GM23248 (cell line): ENCODE results near the gene ZNF576. TPM values are rescaled to one million over a fixed set of nuclear protein-coding genes. Genes with fewer than 3 reads are reported as not detected.

Experiments
- DNase-seq: peaks from one replicate; pipeline ENCODE4 v3.0.0-alpha.2; 2015
- H2AFZ ChIP-seq: fragments of 200-600 bp; sonication (generic); 2 replicates; pipeline ENCODE4 v1.6.1; 2016; ENCODE audit warnings: antibody characterized with exemption
- H3F3A ChIP-seq: fragments of 200-600 bp; sonication (generic); 2 replicates; pipeline ENCODE4 v1.6.1; 2016; ENCODE audit warnings: mild to moderate bottlenecking, antibody characterized with exemption, mixed run types; ENCODE audit not compliant: insufficient read depth
- H3K27ac ChIP-seq: fragments of 200-600 bp; sonication (generic); 2 replicates; pipeline ENCODE4 v1.5.1; 2016; ENCODE audit warnings: mild to moderate bottlenecking
- H3K27me3 ChIP-seq: fragments of 200-600 bp; sonication (generic); replicated peaks from 2 replicates; pipeline ENCODE4 v1.6.1; 2016; ENCODE audit warnings: mild to moderate bottlenecking; ENCODE audit not compliant: insufficient read depth
- H3K36me3 ChIP-seq: fragments of 200-600 bp; sonication (generic); 2 replicates; pipeline ENCODE4 v1.6.1; 2016; ENCODE audit warnings: low read depth, mild to moderate bottlenecking
- H3K4me1 ChIP-seq: fragments of 200-600 bp; sonication (generic); 2 replicates; pipeline ENCODE4 v1.6.1; 2016; ENCODE audit warnings: mild to moderate bottlenecking; ENCODE audit not compliant: insufficient read depth
- H3K4me2 ChIP-seq: fragments of 200-600 bp; sonication (generic); one replicate; pipeline ENCODE4 v1.6.1; 2016; ENCODE audit warnings: mild to moderate bottlenecking; ENCODE audit not compliant: unreplicated experiment
- H3K4me3 ChIP-seq: fragments of 200-600 bp; sonication (generic); 2 replicates; pipeline ENCODE4 v1.5.1; 2016; ENCODE audit warnings: mild to moderate bottlenecking
- H3K79me2 ChIP-seq: fragments of 200-600 bp; sonication (generic); 2 replicates; pipeline ENCODE4 v1.6.1; 2016; ENCODE audit warnings: mild to moderate bottlenecking; ENCODE audit not compliant: insufficient read depth
- H3K9ac ChIP-seq: fragments of 200-600 bp; sonication (generic); 2 replicates; pipeline ENCODE4 v1.6.1; 2016; ENCODE audit warnings: mild to moderate bottlenecking
- H3K9me2 ChIP-seq: fragments of 200-600 bp; sonication (generic); 2 replicates; pipeline ENCODE4 v1.6.1; 2016; ENCODE audit warnings: mixed run types, mild to moderate bottlenecking, moderate library complexity; ENCODE audit not compliant: insufficient read depth
- H3K9me3 ChIP-seq: fragments of 200-600 bp; sonication (generic); one replicate; pipeline ENCODE4 v1.6.1; 2017; ENCODE audit warnings: low read depth
- H4K20me1 ChIP-seq: fragments of 200-600 bp; sonication (generic); 2 replicates; pipeline ENCODE4 v1.6.0; 2016; ENCODE audit not compliant: insufficient read depth
- EZH2 ChIP-seq: fragments of 200-600 bp; sonication (generic); IDR thresholded peaks from 2 replicates; pipeline ENCODE4 v1.6.1; 2018; ENCODE audit warnings: antibody characterized with exemption, mild to moderate bottlenecking; ENCODE audit not compliant: insufficient read depth, poor library complexity, severe bottlenecking
- EZH2phosphoT487 ChIP-seq: fragments of 200-600 bp; sonication (generic); IDR thresholded peaks from 2 replicates; pipeline ENCODE4 v1.6.1; 2018; ENCODE audit warnings: antibody characterized with exemption, moderate library complexity, mild to moderate bottlenecking, low read depth; ENCODE audit not compliant: insufficient read depth
- WGBS, 2 experiments: methylation state at CpG; one replicate each; pipeline ENCODE4 v1.1.6; 2015 to 2017; ENCODE audit warnings: low lambda C conversion rate in 2 of 2, low coverage in 1 of 2; ENCODE audit errors: missing lambda C conversion rate in 2 of 2; 5-methylcytosine and 5-hydroxymethylcytosine counted together
- in situ Hi-C: fragments of 300-500 bp; cut with MboI; formaldehyde crosslinking; loops from 2 replicates; pipeline ENCODE4 v1.15.0; 2020
- polyA plus RNA-seq: library from polyadenylated mRNA; unstranded; fragments of >200 nt; fragmentation: Nextera tagmentation; extraction: Ambion mirVana; gene quantifications from 2 replicates; pipeline ENCODE4 v1.2.1, GENCODE V29; 2016
- total RNA-seq: library from RNA; depleted of rRNA; stranded (reverse); fragments of >200 nt; shearing (Covaris generic); gene quantifications from 2 replicates; pipeline ENCODE4 v1.2.3, GENCODE V29; 2014

The ZNF576 gene
- total and polyA plus RNA-seq, 2 experiments from 2014 or later, result 11.7 to 19.3 TPM

GRCh38 chr19:43591904-43592772 lies 4.3 kb upstream of the ZNF576 start:
- 96% methylated on average over 53 to 63 of the region's 63 CpGs for WGBS, 2 experiments
- Histone ChIP-seq H3K9ac (no peak overlapping the region), H3K27me3 (no peaks in the 10 kb centered on the region), H3K36me3 (peaks cover 8% of the 10 kb centered on the region; the same call in 1 of the 2 replicates), H3K9me2 (no peaks in the 10 kb centered on the region), H3K4me3 (no peak overlapping the region), H3K4me2 (no peak overlapping the region), H4K20me1 (no peaks in the 10 kb centered on the region), H3K4me1 (peaks cover 9% of the 10 kb centered on the region), H2AFZ (no peak overlapping the region), H3K9me3 (no peaks in the 10 kb centered on the region), H3K79me2 (peaks cover 70% of the 10 kb centered on the region), H3F3A (no peaks in the 10 kb centered on the region; the same call in 1 of the 2 replicates), H3K27ac (no peak overlapping the region)
- in situ Hi-C loops, result no loop called here
- no peak for DNase-seq
- TF ChIP-seq EZH2 (no peak), EZH2phosphoT487 (no peak)

GRCh38 chr19:43592800-43593350 lies 3.5 kb upstream of the ZNF576 start:
- no peak overlapping the region for H2AFZ ChIP-seq
- no peak for DNase-seq
- no peaks in the 10 kb centered on the region for H3K27me3 ChIP-seq
- no peak overlapping the region for H3K4me2 ChIP-seq
- H3K9me2 ChIP-seq, result no peaks in the 10 kb centered on the region
- no peaks in the 10 kb centered on the region for H3K9me3 ChIP-seq
- 90 to 91% methylated on average over 35 to 37 of the region's 37 CpGs for WGBS, 2 experiments
- H4K20me1 ChIP-seq, result no peaks in the 10 kb centered on the region
- TF ChIP-seq EZH2phosphoT487 (no peak), EZH2 (no peak)
- H3K4me3 ChIP-seq, result no peak overlapping the region
- peaks cover 4% of the 10 kb centered on the region; the same call in 1 of the 2 replicates for H3F3A ChIP-seq
- H3K9ac ChIP-seq, result no peak overlapping the region
- no peak overlapping the region for H3K27ac ChIP-seq
- 0 out of 2 replicates have a peak, but pooled peaks cover 4% of the 10 kb centered on the region for H3K36me3 ChIP-seq
- in situ Hi-C loops, result no loop called here
- H3K4me1 ChIP-seq, result peaks cover 17% of the 10 kb centered on the region
- H3K79me2 ChIP-seq, result peaks cover 72% of the 10 kb centered on the region

GRCh38 chr19:43594081-43594697 lies 2.2 kb upstream of the ZNF576 start:
- no peaks in the 10 kb centered on the region for H3K9me2 ChIP-seq
- peak overlapping the region; percentile 79 for H3K27ac ChIP-seq
- H3K79me2 ChIP-seq, result peaks cover 81% of the 10 kb centered on the region
- no peak for TF ChIP-seq EZH2phosphoT487
- TF ChIP-seq EZH2, result no peak
- H3K4me1 ChIP-seq, result peaks cover 22% of the 10 kb centered on the region
- in situ Hi-C loops, result no loop called here
- H3K4me2 ChIP-seq, result peak overlapping the region; percentile 85
- peaks cover 4% of the 10 kb centered on the region; the same call in 1 of the 2 replicates for H3F3A ChIP-seq
- H4K20me1 ChIP-seq, result no peaks in the 10 kb centered on the region
- peak overlapping the region; percentile 86; the same call in 1 of the 2 replicates for H3K9ac ChIP-seq
- H3K9me3 ChIP-seq, result no peaks in the 10 kb centered on the region
- no peak for DNase-seq
- H2AFZ ChIP-seq, result no peak overlapping the region
- H3K4me3 ChIP-seq, result peak overlapping the region; percentile 94
- H3K36me3 ChIP-seq, result peaks cover under 1% of the 10 kb centered on the region; the same call in 1 of the 2 replicates
- H3K27me3 ChIP-seq, result no peaks in the 10 kb centered on the region
- 83 to 85% methylated on average over 10 of the region's 10 CpGs for WGBS, 2 experiments
